ENCODE measurements around the gene PRR20E.
"Not testable (repeated sequence)": the region's sequence is repeated elsewhere in the genome, so short reads cannot be mapped to it uniquely, and the experiment has no call there.

Gene PRR20E

GRCh38 chr13:57166897-57167296 is at the start of gene PRR20E:
PRR20E (plus strand) TSS chr13:57167197; CDS start chr13:57167584, 387 bp downstream.
- DNase-seq (ENCODE audit: low read depth), result not testable (repeated sequence)

- DNase-seq (ENCODE audit: low read depth), result peak; percentile 1
These were observed 43.3 kb upstream of the PRR20E start for GRCh38 chr13:57123681-57124080.

- DNase-seq (ENCODE audit: low read depth), result no peak
These were observed 38.1 kb upstream of the PRR20E start for GRCh38 chr13:57128909-57129308.

GRCh38 chr13:57136093-57136492 is 30.9 kb upstream of the PRR20E start:
- no peak for DNase-seq (ENCODE audit: low read depth)

GRCh38 chr13:57137585-57137984 is 29.4 kb upstream of the PRR20E start:
- DNase-seq (ENCODE audit: low read depth), result no peak

- DNase-seq (ENCODE audit: low read depth), result no peak
These were observed 28.0 kb upstream of the PRR20E start for GRCh38 chr13:57138988-57139387.

- not testable (repeated sequence) for DNase-seq (ENCODE audit: low read depth)
These were observed 27.2 kb upstream of the PRR20E start for GRCh38 chr13:57139781-57140180.

GRCh38 chr13:57140235-57140968 is 26.6 kb upstream of the PRR20E start, which contains the start of gene PRR20A:
PRR20A (plus strand) TSS chr13:57140918; CDS start chr13:57141305, 387 bp downstream.
- not testable (repeated sequence) for DNase-seq (ENCODE audit: low read depth)

GRCh38 chr13:57147188-57147587 is 19.8 kb upstream of the PRR20E start, which contains the start of gene PRR20B:
PRR20B (plus strand) TSS chr13:57147488; CDS start chr13:57147875, 387 bp downstream.
- not testable (repeated sequence) for DNase-seq (ENCODE audit: low read depth)

GRCh38 chr13:57148106-57148505 is 18.9 kb upstream of the PRR20E start:
- DNase-seq (ENCODE audit: low read depth), result not testable (repeated sequence)

- not testable (repeated sequence) for DNase-seq (ENCODE audit: low read depth)
These were observed 13.2 kb upstream of the PRR20E start, which contains the start of gene PRR20C for GRCh38 chr13:57153761-57154160. PRR20C (plus strand) TSS chr13:57154061; CDS start chr13:57154448, 387 bp downstream.

- not testable (repeated sequence) for DNase-seq (ENCODE audit: low read depth)
These were observed 6.7 kb upstream of the PRR20E start, which contains the start of gene PRR20D for GRCh38 chr13:57160332-57160731. PRR20D (plus strand) TSS chr13:57160632; CDS start chr13:57161019, 387 bp downstream.

GRCh38 chr13:57191667-57192066 is 24.7 kb downstream of the PRR20E start:
- DNase-seq (ENCODE audit: low read depth), result no peak

- DNase-seq (ENCODE audit: low read depth), result no peak
These were observed 46.0 kb downstream of the PRR20E start for GRCh38 chr13:57212989-57213388.
